Measurements from ENCODE around the gene BTAF1.

- no peak for TF ChIP-seq CTCF (IDR thresholded peaks at IDR 0.05; ENCODE audit: borderline replicate concordance, extremely low read depth, low read length, poor library complexity, severe bottlenecking)
- TF ChIP-seq EZH2 (IDR thresholded peaks at IDR 0.05; ENCODE audit: borderline replicate concordance, low read depth, low read length, severe bottlenecking): no peak
Observed at GRCh38 chr10:91955114-91955513, 31.5 kb downstream of the BTAF1 start.
